Kidney (tissue), 14 donors: ENCODE measurements around the gene ZNF185. TPM values are rescaled to one million over a fixed set of nuclear protein-coding genes. Genes with fewer than 3 reads are reported as not detected.

ENCODE experiments used
- DNase-seq, 5 donors: peaks; one replicate each; pipeline ENCODE4 v3.0.0-alpha.2; 2013 to 2020
- FAIRE-seq: peaks from 2 replicates; lab custom pipeline; 2012; peaks lifted over from hg19 to GRCh38; lab: Jason Lieb, UNC
- H3K27ac ChIP-seq, 2 donors: one replicate each; pipeline ENCODE4 v1.7.0; 2013; ENCODE audit warnings: low read depth in 2 of 2, low read length in 2 of 2, inconsistent platforms in 1 of 2
- H3K27me3 ChIP-seq: one replicate; pipeline ENCODE4 v1.7.1; 2013; ENCODE audit warnings: low read length, inconsistent platforms; ENCODE audit not compliant: control insufficient read depth, insufficient read depth
- H3K36me3 ChIP-seq, 3 donors: one replicate each; pipeline versions ENCODE4 v1.7.0 to v1.7.1; 2013; ENCODE audit warnings: low read length in 3 of 3, control low read depth in 1 of 3, inconsistent platforms in 1 of 3; ENCODE audit not compliant: insufficient read depth in 3 of 3, control insufficient read depth in 2 of 3
- H3K4me1 ChIP-seq, 3 donors: one replicate each; pipeline versions ENCODE4 v1.7.0 to v1.7.1; 2013; ENCODE audit warnings: low read length in 3 of 3, inconsistent platforms in 1 of 3, low read depth in 1 of 3; ENCODE audit not compliant: control insufficient read depth in 2 of 3, insufficient read depth in 2 of 3
- H3K4me3 ChIP-seq, 3 donors: one replicate each; pipeline versions ENCODE4 v1.7.0 to v1.8.1; 2013; ENCODE audit warnings: low read length in 3 of 3, control low read depth in 1 of 3, inconsistent platforms in 1 of 3
- H3K9ac ChIP-seq, 3 donors: one replicate each; pipeline versions ENCODE4 v1.7.0 to v1.7.1; 2013; ENCODE audit warnings: low read length in 3 of 3, control low read depth in 1 of 3, inconsistent platforms in 1 of 3
- H3K9me3 ChIP-seq, 3 donors: one replicate each; pipeline versions ENCODE4 v1.7.0 to v1.7.1; 2013; ENCODE audit warnings: low read length in 3 of 3, control low read depth in 1 of 3, inconsistent platforms in 1 of 3; ENCODE audit not compliant: control insufficient read depth in 2 of 3, insufficient read depth in 1 of 3
- CTCF ChIP-seq: IDR thresholded peaks from 3 replicates; pipeline ENCODE4 v1.5.1; 2012; ENCODE audit warnings: mild to moderate bottlenecking, moderate library complexity, borderline replicate concordance; ENCODE audit not compliant: insufficient read depth; ENCODE audit errors: extremely low read depth
- intact Hi-C: fragments of 100-400 bp; cut with DNase I; formaldehyde crosslinking; loops from one replicate; pipeline ENCODE4 v1.11.1; 2022
- polyA plus RNA-seq: library from polyadenylated mRNA; stranded (reverse); fragments of 350-450 nt; fragmentation: Illumina TruSeq; extraction: RNeasy Lipid Tissue Mini Kit (QIAGEN cat#74804); gene quantifications from one replicate; pipeline ENCODE4 v1.2.3, GENCODE V29; 2014; ENCODE audit warnings: low read depth, low replicate concordance; ENCODE audit not compliant: insufficient read depth
- total RNA-seq: library from RNA; stranded (reverse); fragmentation: NEBNext Ultra II Directional; extraction: Animal tissue kit (Norgen Biotek cat#: 25700); gene quantifications from one replicate; pipeline ENCODE4 v1.2.1, GENCODE V29; 2021
- donor health status: control.
- donor health status: control.
- donor health status: control.
- donor health status: control.
- donor health status: control.
- donor health status: DM: yes; HTN: yes; CAD: no.
- donor health status: Normal renal cell carcinoma (clear cell type).

Gene ZNF185
- total and polyA plus RNA-seq, 2 donors from 2014 or later: 12.0 to 24.3 TPM

- no peak for TF ChIP-seq CTCF
- H3K4me1 ChIP-seq: no peaks in the 10 kb centered on the region
- intact Hi-C loops: no loop called here
- H3K9ac ChIP-seq: no peak overlapping the region
- no peak overlapping the region for H3K4me3 ChIP-seq
- H3K27me3 ChIP-seq: no peaks in the 10 kb centered on the region
- FAIRE-seq (no peak), DNase-seq (no peak)
- H3K36me3 ChIP-seq: no peaks in the 10 kb centered on the region
- no peak overlapping the region for H3K27ac ChIP-seq
- H3K9me3 ChIP-seq: no peaks in the 10 kb centered on the region
Measured at GRCh38 chrX:152927858-152928760, 30.2 kb downstream of the ZNF185 start.

- no peak overlapping the region for H3K27ac ChIP-seq
- no peaks in the 10 kb centered on the region for H3K9me3 ChIP-seq
- TF ChIP-seq CTCF: no peak
- no peaks in the 10 kb centered on the region for H3K27me3 ChIP-seq
- DNase-seq: no peak
- H3K9ac ChIP-seq: no peak overlapping the region
- no peaks in the 10 kb centered on the region for H3K4me1 ChIP-seq
- no peaks in the 10 kb centered on the region for H3K36me3 ChIP-seq
- H3K4me3 ChIP-seq: no peak overlapping the region
- no peak for FAIRE-seq
- intact Hi-C loops: no loop called here
Measured at GRCh38 chrX:152928761-152929400, 31.0 kb downstream of the ZNF185 start.

GRCh38 chrX:152929898-152930297, 32.0 kb downstream of the ZNF185 start:
- Histone ChIP-seq H3K27ac (no peak overlapping the region), H3K4me1 (no peaks in the 10 kb centered on the region), H3K4me3 (no peak overlapping the region), H3K9me3 (no peaks in the 10 kb centered on the region), H3K27me3 (no peaks in the 10 kb centered on the region), H3K9ac (no peak overlapping the region), H3K36me3 (no peaks in the 10 kb centered on the region)
- intact Hi-C loops: no loop called here
- no peak for TF ChIP-seq CTCF
- DNase-seq: no peak
- FAIRE-seq: no peak
